ENCODE data around the gene DEXI.

DNA sequence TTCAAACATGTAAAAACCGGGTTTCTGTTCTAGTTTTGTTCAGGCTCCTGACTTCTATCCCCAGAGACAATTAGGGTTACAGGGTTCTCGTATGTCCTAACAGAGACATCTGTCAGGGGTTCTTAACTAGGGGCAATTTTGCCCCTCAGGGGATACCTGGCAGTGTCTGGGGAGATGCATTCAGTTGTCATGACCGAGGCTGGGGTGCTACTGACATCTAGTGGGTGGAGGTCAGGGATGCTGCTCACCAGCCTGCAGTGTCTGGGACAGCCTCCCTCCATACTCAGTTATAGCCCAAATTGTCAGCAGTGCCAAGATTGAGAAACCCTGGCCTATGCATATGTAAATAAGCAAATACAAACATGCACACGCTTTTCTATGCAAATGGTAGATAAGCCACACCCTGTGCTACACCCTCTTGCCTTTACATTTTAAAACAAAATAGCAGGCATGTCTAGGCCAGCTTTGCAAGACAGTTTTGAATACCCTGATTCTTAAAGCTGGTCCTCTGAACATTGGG, 39.5 kb upstream of the DEXI start:
- TF ChIP-seq, protein P1, sequence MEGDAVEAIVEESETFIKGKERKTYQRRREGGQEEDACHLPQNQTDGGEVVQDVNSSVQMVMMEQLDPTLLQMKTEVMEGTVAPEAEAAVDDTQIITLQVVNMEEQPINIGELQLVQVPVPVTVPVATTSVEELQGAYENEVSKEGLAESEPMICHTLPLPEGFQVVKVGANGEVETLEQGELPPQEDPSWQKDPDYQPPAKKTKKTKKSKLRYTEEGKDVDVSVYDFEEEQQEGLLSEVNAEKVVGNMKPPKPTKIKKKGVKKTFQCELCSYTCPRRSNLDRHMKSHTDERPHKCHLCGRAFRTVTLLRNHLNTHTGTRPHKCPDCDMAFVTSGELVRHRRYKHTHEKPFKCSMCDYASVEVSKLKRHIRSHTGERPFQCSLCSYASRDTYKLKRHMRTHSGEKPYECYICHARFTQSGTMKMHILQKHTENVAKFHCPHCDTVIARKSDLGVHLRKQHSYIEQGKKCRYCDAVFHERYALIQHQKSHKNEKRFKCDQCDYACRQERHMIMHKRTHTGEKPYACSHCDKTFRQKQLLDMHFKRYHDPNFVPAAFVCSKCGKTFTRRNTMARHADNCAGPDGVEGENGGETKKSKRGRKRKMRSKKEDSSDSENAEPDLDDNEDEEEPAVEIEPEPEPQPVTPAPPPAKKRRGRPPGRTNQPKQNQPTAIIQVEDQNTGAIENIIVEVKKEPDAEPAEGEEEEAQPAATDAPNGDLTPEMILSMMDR (IDR thresholded peaks at IDR 0.05 in 8 of 11, conservative IDR thresholded peaks at IDR 0.05 in 3 of 11): peak in 8 of 11 experiments; percentile 17 to 54 (median 28)
- TF ChIP-seq POLR2A (IDR thresholded peaks at IDR 0.05): no peak
- no peak for TF ChIP-seq POLR2AphosphoS5 (IDR thresholded peaks at IDR 0.05)

All from spleen (tissue), 7 donors.